Measurements from ENCODE around the gene MCF2L2.

- TF ChIP-seq POLR2A (IDR thresholded peaks at IDR 0.05), result no peak
- TF ChIP-seq CTCF (IDR thresholded peaks at IDR 0.05), result no peak
- TF ChIP-seq EP300 (IDR thresholded peaks at IDR 0.05), result no peak
These were observed 31.9 kb upstream of the MCF2L2 start for GRCh38 chr3:183460081-183461055.
